HG02623 (cell line): Measurements from ENCODE around the gene TMEFF2.

Experiments
- ATAC-seq: cut with Tn5 transposase; IDR thresholded peaks from one replicate; pipeline ENCODE4 v1.9.1; 2021; ENCODE audit warnings: moderate library complexity; ENCODE audit not compliant: unreplicated experiment

The TMEFF2 gene

GRCh38 chr2:192194866-192195547, at the start of gene TMEFF2:
TSS of gene TMEFF2 (minus strand) at chr2:192194933. CDS start at chr2:192194524, 409 bp downstream.
- ATAC-seq, result peak; percentile 46

DNA sequence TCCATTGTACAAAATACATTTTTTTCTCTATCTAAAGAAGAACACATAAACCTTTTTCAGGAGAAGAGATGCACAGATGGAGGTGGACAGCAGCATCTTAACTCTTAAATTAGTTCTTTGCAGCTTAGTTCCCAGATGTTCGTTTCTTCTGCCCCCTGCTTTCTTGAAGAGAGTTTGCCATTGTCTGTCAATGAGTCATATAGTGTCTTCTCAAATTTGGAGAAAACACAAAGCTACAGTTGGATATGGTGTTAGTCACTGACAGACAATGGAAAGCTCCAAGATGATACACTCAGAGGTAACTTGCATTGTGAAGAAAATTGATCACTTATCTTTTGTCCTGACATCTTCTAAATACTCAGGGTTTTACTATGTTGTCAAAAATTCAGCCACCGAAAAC, 48.8 kb upstream of the TMEFF2 start:
- no peak for ATAC-seq

DNA sequence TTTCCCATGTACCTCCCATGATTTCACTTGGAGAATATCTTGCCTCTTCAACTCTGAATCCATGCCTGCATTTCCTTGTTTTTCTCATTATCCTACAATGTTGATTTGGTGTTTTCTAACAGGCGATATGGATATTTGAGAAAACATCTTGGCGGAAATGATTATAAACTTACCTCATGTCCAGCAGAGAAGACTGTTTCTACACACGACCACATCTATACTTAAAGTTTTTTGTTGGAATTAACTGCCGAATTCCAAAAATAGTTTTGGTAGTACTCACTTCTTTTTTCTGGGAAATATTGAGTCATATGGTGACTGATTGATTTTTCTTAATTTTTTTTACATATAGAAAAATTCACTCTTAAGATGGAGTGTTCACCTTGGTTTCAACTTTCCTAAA, 41.4 kb upstream of the TMEFF2 start:
- ATAC-seq, result no peak

GRCh38 chr2:192230889-192231453, 36.2 kb upstream of the TMEFF2 start:
- no peak for ATAC-seq

DNA sequence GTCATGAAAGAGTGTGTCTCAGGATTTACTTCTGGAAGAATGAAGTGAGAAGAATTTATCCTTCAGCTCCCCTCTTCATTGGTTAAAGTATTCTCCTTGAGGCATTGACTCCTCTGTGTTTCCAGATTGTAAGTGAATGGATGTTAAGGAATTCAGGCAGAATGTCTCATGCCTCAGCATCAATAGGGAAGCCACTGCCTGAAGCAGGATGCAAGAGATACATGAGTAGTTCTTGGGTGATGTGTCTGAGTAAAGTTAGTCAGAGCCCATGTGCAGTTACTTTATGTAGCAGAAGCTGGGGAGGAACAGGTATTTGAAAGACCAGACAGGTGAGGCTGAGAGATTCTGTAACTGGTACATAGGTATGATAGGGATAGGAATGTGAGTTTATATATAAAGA, 34.0 kb upstream of the TMEFF2 start:
- no peak for ATAC-seq

DNA sequence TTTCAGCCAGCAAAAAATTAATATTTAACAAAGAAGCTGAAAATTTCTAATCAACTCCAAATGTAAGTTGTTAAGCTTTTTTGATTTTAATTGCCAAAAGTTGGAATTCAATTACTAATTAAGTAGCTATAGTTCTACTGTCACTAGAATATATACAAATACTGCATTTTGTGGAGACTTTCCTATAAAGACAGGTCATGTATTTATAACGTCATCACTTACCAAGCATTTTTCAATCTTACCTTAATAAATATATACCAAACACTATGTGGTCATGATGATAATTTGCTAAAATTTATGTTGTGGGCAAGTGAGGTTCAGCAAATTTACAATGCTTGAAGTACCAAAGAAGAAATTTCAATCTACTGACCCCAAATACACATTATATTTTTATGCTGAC, 24.2 kb upstream of the TMEFF2 start:
- no peak for ATAC-seq

DNA sequence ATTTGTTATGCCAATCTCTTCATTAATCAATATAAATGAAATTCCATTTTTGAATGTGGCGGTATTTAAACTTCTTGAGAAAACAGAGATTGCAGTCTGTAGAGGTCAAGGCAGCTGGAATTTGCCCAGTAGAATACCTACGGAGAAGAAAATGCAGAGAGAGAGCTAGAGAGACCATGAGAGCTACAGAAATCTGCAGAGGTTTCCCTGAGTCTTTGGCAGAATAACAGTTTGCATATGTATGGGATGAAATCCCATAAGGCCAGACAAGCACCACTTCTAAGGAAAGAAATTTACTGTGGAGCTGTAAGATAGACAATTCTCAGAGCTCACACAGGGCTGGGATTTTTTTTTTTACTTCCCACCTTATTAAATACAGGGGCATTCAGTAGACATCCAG, 23.6 kb upstream of the TMEFF2 start:
- ATAC-seq, result no peak

GRCh38 chr2:192216336-192216735, 21.6 kb upstream of the TMEFF2 start:
- ATAC-seq, result no peak

DNA sequence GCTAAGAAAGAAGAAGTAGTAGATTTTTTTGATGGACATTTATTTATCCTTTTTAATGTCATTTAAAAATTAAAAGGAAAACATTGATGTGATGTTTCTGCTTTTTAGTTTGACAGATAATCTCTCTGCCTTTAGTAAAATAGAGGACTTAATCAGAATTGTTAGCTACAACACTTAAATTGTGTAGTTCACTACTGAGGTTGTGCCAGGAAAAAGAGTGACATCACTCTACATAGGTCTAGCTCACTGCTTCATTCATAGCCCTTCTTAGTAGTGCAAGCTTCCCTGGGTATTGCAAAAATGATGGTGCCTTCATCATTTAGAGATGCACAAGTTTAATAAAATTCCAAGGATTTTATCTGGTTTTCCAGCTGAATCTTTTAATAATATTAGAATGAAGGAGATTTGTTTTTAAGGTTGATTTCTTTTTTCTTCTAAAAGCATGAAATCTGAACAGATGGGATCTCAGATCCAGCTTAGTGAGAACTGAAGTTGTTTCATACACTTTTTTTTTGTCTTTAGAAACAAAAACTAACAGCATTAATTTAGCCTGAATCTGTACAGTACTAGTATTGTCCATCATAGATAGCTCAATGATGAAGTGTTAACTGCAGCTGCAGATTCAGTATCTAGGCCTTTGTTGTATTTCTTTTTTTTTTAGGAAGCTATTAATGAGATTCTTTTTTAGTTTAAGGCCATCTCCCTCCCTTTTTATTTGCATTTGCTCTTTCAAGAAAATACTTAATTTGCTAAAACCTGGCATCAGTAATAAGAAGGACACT, 20.6 kb upstream of the TMEFF2 start:
- ATAC-seq, result no peak

- no peak for ATAC-seq
Measured at GRCh38 chr2:192208848-192209247, 14.1 kb upstream of the TMEFF2 start.

GRCh38 chr2:192206399-192206798, 11.7 kb upstream of the TMEFF2 start:
- no peak for ATAC-seq

DNA sequence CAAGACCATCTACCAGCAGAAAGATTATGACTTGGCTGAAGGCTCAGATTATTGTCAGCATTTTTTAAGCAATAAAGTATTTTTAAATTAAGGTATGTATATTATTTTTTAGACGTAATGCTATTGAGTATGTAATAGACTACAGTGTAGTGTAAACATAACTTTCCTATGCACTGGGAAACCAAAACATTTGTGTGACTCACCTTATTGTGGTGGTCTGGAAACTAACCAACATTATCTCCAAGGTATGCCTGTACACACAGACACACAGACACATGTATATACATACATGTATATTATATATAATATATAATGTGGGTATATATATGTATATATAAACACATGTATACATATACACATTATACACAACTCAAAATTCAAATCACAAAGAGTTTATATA, 9.1 kb upstream of the TMEFF2 start:
- no peak for ATAC-seq

DNA sequence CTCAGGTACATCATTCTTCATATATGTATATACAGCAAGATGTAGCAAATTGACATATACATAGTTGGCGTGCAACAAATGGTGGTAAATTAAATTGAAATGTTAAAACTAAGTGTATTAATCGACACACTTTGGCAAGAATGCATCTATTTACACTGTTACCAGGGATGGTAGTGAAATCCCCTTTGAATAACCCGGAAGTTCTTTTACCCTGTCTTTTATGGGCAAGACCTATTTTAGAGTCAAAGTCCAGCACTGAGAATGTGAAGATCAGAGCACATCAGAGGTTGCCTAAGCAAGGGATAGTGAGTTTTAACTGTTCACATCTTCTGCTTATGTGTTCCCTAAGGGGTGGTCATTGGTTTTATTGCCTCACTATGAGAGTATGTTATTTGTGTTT, 7.6 kb upstream of the TMEFF2 start:
- no peak for ATAC-seq

DNA sequence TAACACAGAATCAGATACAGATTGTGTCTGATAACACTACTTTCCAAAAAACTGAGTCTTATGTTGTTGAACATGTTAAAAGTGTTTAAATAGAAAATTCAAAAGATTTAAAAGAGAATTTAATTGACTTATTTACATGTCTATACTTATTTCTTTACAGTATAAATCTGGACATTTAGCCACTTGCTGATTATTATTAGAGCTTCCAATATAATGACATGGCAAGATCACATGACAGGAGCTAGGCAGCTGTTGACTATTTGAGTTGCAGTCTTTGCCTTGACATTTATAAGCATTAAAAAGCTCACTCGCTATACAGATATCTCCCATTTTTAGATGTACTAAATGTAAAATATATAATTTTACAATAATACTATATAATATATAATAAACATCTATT, 6.4 kb upstream of the TMEFF2 start:
- no peak for ATAC-seq

GRCh38 chr2:192197357-192197756, 2.6 kb upstream of the TMEFF2 start:
- ATAC-seq, result no peak

DNA sequence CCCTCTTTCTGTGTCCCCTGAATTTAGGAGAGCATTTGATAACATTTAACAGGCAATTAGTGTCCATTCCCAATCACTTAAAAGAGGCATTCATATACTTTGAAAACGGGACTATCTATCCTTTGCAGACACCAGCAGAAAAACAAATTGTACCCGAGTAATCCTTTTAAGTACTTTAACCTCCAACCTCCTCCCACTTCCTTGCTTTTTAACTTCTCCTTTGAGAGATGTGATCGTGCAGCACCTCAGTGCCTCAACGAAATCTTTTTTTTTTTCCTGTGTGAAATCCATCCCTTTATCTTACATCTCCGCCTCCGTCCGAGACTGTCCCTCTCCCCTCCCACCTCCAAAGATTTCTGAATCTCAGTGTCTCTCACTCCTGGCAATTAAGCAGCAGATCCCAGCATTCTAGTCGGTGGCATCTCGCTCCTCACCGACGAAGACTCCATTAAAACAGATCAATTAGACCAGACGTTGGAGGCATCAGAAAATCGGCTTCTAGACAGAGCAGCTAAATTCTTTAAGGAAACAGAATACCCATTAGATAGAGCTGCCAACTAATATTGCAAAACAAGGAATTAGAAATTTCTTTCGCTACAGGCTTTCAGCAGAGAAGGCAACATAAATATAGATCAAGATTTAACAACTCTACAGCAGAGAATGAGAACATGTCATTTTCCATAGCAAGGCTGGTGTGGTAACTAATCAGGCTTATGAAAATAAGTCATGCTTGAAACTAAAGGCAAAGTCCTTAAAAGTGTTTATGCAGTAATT, 1.9 kb upstream of the TMEFF2 start:
- ATAC-seq, result no peak

- ATAC-seq, result peak; percentile 16
Measured at GRCh38 chr2:192195548-192196418, 1.1 kb upstream of the TMEFF2 start.

DNA sequence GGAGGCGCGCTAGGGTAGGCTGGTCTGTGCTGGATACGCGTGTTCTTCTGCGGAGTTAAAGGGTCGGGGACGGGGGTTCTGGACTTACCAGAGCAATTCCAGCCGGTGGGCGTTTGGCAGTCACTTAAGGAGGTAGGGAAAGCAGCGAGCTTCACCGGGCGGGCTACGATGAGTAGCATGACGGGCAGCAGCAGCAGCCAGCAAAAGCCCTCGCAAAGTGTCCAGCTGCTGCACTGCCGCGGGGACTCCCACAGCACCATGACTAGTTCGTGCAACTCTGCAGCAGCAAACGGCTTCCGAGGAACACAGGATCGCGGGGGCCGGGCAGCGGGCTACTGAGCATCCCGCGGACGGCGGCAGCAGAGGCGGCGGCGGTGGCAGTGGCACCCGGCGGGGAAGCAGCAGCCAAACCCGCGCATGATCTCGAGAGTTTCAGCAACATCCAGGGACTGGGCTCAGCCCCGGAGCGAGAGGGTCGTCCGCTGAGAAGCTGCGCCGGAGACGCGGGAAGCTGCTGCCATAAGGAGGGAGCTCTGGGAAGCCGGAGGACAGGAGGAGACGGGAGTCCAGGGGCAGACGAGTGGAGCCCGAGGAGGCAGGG, 368 bp downstream of the TMEFF2 start:
- peak; percentile 6 for ATAC-seq

DNA sequence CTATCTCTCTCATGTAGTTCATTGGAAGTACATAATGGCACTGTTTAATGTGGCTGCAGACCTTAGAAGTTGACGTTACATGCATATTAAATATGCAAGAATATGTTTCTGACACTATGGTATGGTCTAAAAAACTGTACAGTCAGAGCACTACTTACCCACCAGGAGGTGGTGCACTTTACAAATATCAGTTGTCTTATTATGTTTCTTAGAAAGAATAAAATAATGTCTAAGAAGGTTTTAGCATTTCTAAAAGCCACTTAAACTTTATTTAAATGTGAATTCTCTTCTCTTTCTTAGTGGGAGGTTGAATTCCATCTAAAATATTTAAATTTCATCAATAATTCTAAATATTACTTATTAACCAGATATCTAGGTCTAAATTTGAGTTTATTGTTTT, 4.3 kb downstream of the TMEFF2 start:
- ATAC-seq, result no peak

DNA sequence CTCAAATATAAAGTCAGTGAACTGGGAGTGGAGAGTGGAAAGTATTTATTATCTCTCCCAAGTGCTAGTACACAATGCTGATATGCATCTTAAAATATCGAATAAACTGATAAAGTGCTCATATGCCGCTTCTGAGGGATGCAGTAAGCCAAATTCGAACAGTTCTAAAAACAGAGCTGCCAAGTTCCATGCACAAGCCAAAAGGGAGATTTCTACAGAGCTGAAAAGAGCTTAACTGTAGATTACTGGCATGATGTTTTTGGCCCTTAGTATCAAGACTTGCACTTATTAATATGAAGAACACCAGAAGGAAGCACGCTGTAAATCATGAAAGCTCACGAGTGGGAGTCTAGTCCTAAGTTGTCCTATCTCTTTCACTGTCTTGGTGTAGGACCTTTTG, 7.9 kb downstream of the TMEFF2 start:
- ATAC-seq, result no peak
